Measurements from ENCODE around the gene WAPL.

DNA sequence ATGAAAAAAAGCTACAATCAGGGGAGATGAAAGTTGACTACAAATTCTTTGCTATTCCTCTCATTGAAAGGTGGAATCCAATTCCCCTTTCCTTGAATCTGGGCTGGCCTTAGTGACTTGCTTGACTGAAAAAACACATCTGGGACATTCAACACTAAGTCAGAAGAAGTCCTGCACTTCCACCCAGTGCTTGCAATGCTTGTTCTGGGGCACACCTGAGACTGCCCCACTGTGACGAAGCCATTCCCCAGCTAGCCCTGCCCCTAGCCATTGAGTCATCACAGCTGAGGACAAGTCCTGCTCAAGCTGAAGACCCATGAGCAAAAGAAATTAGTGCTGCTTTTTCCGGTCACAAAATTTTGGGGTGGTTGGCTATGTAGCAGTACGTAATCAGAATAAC lies 135.8 kb downstream of the WAPL start:
- TF ChIP-seq, protein P1, sequence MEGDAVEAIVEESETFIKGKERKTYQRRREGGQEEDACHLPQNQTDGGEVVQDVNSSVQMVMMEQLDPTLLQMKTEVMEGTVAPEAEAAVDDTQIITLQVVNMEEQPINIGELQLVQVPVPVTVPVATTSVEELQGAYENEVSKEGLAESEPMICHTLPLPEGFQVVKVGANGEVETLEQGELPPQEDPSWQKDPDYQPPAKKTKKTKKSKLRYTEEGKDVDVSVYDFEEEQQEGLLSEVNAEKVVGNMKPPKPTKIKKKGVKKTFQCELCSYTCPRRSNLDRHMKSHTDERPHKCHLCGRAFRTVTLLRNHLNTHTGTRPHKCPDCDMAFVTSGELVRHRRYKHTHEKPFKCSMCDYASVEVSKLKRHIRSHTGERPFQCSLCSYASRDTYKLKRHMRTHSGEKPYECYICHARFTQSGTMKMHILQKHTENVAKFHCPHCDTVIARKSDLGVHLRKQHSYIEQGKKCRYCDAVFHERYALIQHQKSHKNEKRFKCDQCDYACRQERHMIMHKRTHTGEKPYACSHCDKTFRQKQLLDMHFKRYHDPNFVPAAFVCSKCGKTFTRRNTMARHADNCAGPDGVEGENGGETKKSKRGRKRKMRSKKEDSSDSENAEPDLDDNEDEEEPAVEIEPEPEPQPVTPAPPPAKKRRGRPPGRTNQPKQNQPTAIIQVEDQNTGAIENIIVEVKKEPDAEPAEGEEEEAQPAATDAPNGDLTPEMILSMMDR (IDR thresholded peaks at IDR 0.05; ENCODE audit: insufficient read depth, low read depth, low read length) = no peak
- no peak for TF ChIP-seq EZH2 (IDR thresholded peaks at IDR 0.05; ENCODE audit: insufficient read depth, low read length)
